Stimulated activated CD8-positive, alpha-beta memory T cell treated with anti-CD3 and anti-CD28 coated beads, Interleukin-15, amount 100 ng/mL, for 4 hours (primary cell): ENCODE data around the gene PCGF5.
"Not testable (repeated sequence)": the region's sequence is repeated elsewhere in the genome, so short reads cannot be mapped to it uniquely, and the experiment has no call there.

Experiments used
- DNase-seq, 2 donors: peaks; one replicate each; pipeline ENCODE4 v3.0.0-alpha.2; 2020; ENCODE audit warnings: low read depth in 2 of 2

The PCGF5 gene

GRCh38 chr10:91286572-91286971 lies 66.1 kb downstream of the PCGF5 start:
- no peak for DNase-seq

- DNase-seq: no peak
Measured at GRCh38 chr10:91287276-91287675, 66.8 kb downstream of the PCGF5 start.

- DNase-seq: no peak
Measured at GRCh38 chr10:91287912-91288311, 67.4 kb downstream of the PCGF5 start.

DNA sequence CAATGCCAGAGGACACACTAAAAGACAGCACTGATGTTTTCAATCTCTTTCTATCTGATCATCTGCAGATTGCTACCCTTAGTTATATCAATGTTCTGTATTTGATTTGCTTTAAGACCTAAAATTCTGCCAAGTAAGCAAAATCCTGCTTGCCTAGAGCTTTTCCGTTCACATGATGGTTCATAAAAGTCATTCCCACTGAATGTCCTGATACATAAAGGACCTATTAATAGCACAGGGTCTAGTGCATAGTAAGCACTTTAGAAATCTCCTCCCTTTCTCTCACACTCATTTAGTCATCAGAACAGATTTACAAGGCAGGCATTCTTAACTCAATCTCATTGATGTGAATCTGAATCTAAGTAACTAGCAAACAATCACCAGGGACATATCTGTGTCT lies 68.8 kb downstream of the PCGF5 start:
- DNase-seq: no peak

GRCh38 chr10:91290607-91291006 lies 70.1 kb downstream of the PCGF5 start:
- DNase-seq: no peak

DNA sequence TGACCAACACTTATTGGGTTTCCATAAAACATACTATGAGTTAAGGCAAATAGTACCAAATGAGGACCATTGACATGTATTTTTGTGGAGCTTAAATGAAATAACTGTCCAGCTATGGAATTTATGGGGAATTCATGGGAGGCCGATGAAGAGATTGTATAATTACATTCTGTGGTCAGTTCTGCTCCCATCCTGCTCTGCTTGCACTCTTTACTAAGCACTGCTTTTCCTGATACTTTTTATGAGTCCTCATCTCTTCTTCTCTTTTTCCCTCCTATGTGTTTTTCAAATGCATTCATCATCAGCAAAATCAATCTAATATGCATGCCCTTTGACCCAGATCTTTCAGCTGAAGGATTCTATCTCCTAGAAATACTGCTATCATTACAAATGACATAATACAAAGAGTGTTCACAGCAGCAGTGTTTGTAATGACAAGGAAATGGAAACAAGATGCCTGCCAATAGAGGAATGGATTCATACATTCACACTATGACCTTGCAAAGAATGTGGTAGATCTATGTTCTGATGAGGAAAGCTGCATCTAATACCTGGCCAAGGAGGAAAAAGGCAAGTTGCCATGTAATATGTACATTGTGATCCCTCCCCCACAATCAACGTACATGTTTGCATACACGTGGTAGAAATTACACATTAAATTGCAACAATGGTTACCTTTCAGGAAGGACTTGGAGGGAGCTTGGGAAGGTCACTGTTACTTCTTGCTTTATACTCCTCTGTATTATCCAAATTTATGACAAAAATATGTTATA lies 73.9 kb downstream of the PCGF5 start:
- DNase-seq: no peak

DNA sequence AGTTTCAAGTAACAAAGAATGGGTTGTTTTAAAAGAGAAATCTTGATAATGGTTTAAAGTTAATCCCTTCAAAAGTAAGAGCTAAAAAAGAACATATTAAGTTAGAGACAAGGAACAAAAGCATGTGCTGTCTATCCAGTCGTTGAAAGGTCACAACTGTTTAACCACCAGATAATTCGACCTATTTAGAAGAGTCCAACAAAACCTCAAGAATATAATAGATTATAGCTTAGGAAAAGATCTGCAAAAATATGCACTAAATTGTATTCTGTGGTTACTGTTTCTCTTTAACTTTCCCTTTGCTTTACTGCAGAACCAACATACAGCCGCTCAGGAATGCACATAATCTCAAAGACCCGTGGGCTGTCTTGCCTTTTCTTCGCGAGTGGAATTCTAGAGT lies 74.9 kb downstream of the PCGF5 start:
- DNase-seq: no peak

- no peak for DNase-seq
Measured at GRCh38 chr10:91296471-91296870, 76.0 kb downstream of the PCGF5 start.

GRCh38 chr10:91298224-91298871 lies 77.9 kb downstream of the PCGF5 start:
- DNase-seq: peak; percentile 45 to 46

GRCh38 chr10:91299999-91300575 lies 79.6 kb downstream of the PCGF5 start:
- DNase-seq: no peak

- DNase-seq: not testable (repeated sequence)
Measured at GRCh38 chr10:91302946-91303345, 82.5 kb downstream of the PCGF5 start.

- DNase-seq: not testable (repeated sequence)
Measured at GRCh38 chr10:91305979-91306378, 85.5 kb downstream of the PCGF5 start.

GRCh38 chr10:91307489-91307888 lies 87.0 kb downstream of the PCGF5 start:
- DNase-seq: no peak

DNA sequence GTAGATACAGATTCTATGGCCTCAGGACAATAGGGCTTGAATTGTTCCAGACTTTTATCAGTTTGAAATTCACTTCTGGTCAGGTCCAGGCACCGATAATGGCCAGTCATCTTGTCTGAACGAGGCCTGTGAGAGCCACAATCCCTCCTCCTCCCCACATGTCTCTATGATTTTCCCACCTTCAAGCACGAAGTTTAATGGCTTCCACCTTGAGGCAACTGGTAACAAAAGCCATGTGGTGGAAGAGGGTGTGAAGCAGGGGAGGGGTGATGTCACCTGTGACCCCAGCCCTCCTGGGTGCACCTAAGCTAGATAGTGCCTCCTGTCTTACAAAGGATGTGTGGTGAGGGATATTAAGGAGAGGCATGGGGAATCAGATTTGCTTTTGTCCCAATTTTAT lies 89.2 kb downstream of the PCGF5 start:
- DNase-seq: no peak

DNA sequence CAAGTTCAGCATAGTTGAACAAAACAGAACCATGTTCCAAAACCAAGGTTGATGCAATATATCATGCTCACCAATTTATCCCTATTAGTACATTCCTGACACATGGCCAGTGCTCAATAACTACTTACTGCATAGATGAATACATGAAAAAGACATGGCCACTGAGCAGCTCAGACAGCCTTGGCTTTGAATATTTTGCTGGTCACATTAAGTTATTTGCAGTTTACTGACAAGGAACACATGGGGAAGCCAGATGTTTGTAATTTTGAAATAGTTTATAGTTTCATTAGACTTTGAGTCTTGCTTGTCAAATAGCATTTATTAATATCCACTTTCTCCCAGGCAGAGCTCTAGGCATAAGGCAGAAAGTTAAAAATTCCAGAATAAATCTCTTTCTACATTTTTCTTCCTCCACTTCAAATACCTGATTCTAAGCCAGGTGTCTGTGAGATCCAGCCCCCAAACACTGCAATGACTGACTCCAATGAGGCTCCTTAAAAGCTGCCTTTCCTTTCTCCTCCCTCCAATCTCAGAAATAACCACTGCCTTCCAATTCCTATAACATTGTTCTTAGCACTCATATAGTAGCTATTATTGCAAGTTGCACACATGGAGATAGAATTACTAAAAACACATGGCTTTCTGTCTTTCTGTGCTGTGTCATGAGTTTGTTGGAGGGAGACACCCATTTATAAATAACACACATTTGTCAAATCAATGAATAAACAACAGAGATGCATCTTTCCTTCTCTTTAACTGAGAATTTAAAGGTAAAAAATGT lies 91.3 kb downstream of the PCGF5 start:
- DNase-seq: no peak

- DNase-seq: no peak
Measured at GRCh38 chr10:91312382-91312733, 91.9 kb downstream of the PCGF5 start.

GRCh38 chr10:91313796-91314485 lies 93.5 kb downstream of the PCGF5 start:
- DNase-seq: no peak

DNA sequence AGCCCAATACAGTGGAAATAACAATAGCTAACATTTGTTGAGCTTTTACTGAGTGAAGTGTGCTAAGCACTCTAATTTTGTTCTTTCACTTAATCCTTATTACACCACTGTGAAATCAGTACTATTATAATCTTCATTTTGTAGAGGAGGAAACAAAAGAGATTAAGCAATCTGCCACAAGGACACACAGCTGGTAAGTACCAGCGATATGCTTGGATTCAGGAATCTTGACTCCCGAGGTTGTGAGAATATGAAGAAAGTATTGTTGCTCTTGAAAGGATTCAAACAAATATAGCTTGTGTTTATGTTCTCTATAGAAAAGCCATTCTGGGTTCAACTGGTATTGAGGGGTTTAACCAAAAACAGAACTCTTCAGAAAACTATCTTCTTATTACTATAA lies 96.0 kb downstream of the PCGF5 start:
- no peak for DNase-seq

GRCh38 chr10:91317541-91317940 lies 97.1 kb downstream of the PCGF5 start:
- no peak for DNase-seq

- DNase-seq: no peak
Measured at GRCh38 chr10:91319336-91319735, 98.9 kb downstream of the PCGF5 start.

- not testable (repeated sequence) for DNase-seq
Measured at GRCh38 chr10:91323293-91323905, 102.9 kb downstream of the PCGF5 start.
